HG02571 (cell line): ENCODE measurements around the gene PSKH1.

Experiments
- ATAC-seq: cut with Tn5 transposase; IDR thresholded peaks from one replicate; pipeline ENCODE4 v1.9.1; 2021; ENCODE audit warnings: mild to moderate bottlenecking, moderate library complexity; ENCODE audit not compliant: unreplicated experiment

PSKH1 gene

GRCh38 chr16:67977005-67977404 is 84.0 kb downstream of the PSKH1 start:
- no peak for ATAC-seq

- no peak for ATAC-seq
These were observed 84.6 kb downstream of the PSKH1 start for GRCh38 chr16:67977469-67978227.
